A549 treated with ZK216348 at 1 μM for 4 hours (cell line): ENCODE data around the gene TRIM26. TPM values are rescaled to one million over a fixed set of nuclear protein-coding genes. Genes with fewer than 3 reads are reported as not detected.

ENCODE experiments used
- total RNA-seq: library from RNA; stranded (reverse); fragments of 200-300 nt; extraction: Qiagen RNA extraction; gene quantifications from 5 replicates; pipeline ENCODE4 v1.2.3, GENCODE V29; 2022; ENCODE audit warnings: low read depth

TRIM26 gene, protein sequence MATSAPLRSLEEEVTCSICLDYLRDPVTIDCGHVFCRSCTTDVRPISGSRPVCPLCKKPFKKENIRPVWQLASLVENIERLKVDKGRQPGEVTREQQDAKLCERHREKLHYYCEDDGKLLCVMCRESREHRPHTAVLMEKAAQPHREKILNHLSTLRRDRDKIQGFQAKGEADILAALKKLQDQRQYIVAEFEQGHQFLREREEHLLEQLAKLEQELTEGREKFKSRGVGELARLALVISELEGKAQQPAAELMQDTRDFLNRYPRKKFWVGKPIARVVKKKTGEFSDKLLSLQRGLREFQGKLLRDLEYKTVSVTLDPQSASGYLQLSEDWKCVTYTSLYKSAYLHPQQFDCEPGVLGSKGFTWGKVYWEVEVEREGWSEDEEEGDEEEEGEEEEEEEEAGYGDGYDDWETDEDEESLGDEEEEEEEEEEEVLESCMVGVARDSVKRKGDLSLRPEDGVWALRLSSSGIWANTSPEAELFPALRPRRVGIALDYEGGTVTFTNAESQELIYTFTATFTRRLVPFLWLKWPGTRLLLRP
- 23.7 to 28.7 TPM (median 27.6 TPM) in 5 replicates for total RNA-seq

DNA sequence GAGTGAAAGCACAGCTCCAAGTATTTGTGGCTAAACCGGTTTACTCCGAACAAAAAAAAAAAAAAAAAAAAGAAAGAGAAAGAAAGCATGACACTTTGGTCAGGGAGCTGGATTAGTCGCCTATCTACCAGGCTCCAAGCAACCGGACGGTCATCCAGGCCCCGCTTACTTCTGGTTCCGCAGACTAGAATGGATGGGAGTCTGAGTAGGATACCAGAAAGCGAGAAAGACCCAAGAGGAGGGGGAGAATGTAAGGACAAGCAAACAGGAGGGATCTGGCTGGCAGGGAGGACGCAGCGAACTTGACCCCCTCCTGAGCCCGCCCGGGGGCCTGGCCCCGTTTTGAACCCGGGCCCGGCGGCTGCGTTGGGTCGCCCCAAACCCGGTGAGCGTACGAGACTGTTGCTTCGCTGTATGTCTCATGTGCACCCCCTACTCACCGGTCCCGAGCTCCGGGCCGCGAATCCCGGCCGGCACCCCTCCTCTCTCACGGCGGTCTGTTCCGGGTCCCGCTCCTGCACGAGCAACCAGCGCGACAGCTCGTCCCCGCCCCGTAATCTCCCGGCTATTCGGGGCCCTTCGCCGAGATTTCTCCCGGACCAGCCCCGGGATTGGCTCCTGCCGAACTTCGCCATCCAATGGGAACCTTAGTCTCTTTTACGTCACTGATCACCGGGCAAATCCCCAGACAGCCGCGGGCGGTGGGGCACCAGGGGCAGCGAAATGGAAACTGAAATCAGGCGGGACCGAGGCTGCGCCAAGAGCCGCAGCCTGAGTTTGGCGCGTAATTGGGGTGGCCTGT is at the start of gene TRIM26:
TSS of gene TRIM26 (minus strand) at position 542 of the 802 bp plus-strand sequence. CDS start 14,303 bp downstream, outside the sequence.

DNA sequence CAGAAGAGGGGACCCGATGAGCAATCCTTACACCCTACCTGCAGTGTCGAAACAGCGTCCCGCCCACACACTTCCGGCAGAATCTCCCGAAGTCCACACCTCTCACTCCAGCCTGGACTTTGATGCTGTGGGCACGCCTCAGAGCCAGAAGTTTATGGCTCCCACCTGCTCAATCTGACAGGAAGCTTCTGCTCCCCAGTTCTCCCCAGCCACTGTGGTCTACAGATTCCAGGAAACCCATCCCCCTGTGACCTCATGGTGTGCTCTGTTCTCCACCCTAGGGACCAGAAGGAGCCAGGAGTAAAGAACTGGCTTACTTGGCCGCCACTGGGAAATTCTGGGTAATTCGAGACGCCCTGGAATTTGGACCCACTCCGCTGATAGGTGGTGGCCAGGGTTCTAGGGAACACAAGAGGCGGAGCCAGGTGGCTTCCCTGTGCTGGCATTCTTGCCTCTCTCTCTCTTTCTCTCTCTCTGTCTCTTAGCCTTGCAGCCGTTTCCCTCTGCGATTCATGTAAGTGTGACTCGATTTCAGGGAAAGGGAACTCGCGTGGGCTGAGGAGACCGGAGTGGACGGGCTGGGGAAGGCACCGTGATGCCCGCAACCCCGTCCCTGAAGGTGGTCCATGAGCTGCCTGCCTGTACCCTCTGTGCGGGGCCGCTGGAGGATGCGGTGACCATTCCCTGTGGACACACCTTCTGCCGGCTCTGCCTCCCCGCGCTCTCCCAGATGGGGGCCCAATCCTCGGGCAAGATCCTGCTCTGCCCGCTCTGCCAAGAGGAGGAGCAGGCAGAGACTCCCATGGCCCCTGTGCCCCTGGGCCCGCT is 49.9 kb downstream of the TRIM26 start, which contains the start of gene TRIM15:
TSS of gene TRIM15 (plus strand) at position 457 of the 828 bp plus-strand sequence. CDS start at position 596, 139 bp downstream.

DNA sequence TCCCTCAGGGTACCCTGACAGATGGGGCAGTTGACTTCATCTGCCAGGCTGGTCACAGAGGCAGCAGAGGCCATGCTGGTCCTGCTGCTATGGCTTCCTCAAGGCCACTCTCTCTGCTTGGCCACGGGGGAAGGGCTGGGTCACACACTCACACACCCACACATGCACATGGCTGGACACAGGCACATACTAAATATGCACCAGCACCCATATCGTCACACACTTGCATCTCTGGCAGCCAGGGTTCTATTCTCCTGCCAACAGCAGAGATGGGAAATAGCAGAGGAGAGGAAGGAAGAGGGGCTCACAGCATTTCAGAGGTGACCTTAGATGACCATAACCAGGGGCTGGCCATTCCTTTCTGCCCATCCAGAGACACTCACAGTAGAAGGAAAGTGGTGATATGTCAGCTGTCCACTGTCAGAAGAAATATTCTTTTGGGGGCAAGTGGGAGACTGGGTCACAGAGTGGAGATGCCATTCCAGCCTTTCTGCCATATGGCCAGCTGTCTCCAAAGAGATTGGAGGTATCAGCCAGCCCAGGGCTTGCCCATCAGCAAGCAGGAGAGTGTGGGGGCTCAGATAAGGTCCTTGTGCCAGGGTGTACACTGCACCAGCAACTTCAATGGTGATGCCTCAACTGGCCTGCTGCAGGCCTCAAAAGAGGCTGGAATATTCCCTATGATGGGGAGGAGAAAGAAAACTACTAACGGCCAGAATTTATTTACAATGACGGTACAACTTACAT is 52.2 kb downstream of the TRIM26 start, which contains the start of gene TRIM10:
TSS of gene TRIM10 (minus strand) at position 427 of the 747 bp plus-strand sequence. CDS start at position 74, 353 bp downstream.

DNA sequence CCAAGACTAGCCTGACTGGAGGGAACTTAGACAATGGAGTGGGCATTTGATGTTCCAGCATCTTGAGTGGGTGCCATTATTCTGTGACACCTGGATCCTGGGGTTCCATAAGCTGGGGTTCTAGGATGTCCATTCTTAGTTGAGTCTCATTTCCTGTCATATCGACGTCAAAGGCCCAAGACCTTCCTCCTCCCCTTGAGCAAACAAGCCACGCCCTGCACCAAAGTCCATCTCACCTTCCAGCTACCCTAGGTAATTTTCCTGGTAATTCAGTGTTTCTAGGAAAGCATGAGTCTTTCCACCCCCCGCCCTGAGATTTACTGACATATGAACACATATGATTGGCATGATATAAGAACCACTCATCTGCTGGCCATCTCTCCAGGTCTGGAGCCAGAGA is 77.4 kb downstream of the TRIM26 start, which contains the start of gene TRIM40:
TSS of gene TRIM40 (plus strand) at position 384 of the 400 bp plus-strand sequence. CDS start 897 bp downstream, outside the sequence.

Other genes starting within 250 kb of the TRIM26 start
- 29.4 to 32.5 TPM (median 31.6 TPM) in 5 replicates for gene POLR1H, start 152.1 kb downstream of the TRIM26 start, total RNA-seq
- gene PPP1R11, start 146.2 kb downstream of the TRIM26 start, total RNA-seq, result 40.8 to 42.9 TPM (median 42.2 TPM) in 5 replicates
- gene RNF39, start 137.6 kb downstream of the TRIM26 start, total RNA-seq, result not detected in 5 replicates
- 1.1 to 1.3 TPM (median 1.1 TPM) in 5 replicates for gene TRIM31, start 100.3 kb downstream of the TRIM26 start, total RNA-seq
- not detected in 5 replicates for gene TRIM40, start 77.3 kb downstream of the TRIM26 start, total RNA-seq
- not detected in 5 replicates for gene TRIM10, start 52.2 kb downstream of the TRIM26 start, total RNA-seq
- gene TRIM15, start 49.9 kb downstream of the TRIM26 start, total RNA-seq, result 0.09 TPM in 1 of 5 replicates, not detected in the others
- gene TRIM39, start 113.5 kb upstream of the TRIM26 start, total RNA-seq, result 6.7 to 8.3 TPM (median 7.7 TPM) in 5 replicates
- gene RPP21, start 131.8 kb upstream of the TRIM26 start, total RNA-seq, result 63.6 to 76.1 TPM (median 69.2 TPM) in 5 replicates